HL-60 (cell line): Measurements from ENCODE around the gene ADAM30.

Source experiments
- DNase-seq, 2 experiments: peaks; one replicate each; pipeline ENCODE4 v3.0.0-alpha.2; 2010 to 2020; ENCODE audit warnings: low read depth in 1 of 2, low spot score in 1 of 2
- H3K27ac ChIP-seq: fragments of 250-450 bp; sonication (Bioruptor Pico); replicated peaks from 2 replicates; pipeline ENCODE4 v1.5.1; 2020; ENCODE audit warnings: mild to moderate bottlenecking, moderate library complexity
- H3K27me3 ChIP-seq: fragments of 250-450 bp; sonication (Bioruptor Pico); 2 replicates; pipeline ENCODE4 v1.5.1; 2021; ENCODE audit warnings: mild to moderate bottlenecking, moderate library complexity; ENCODE audit not compliant: insufficient read depth, poor library complexity, severe bottlenecking
- H3K4me3 ChIP-seq: replicated peaks from 2 replicates; pipeline ENCODE4 v1.5.1; 2011; ENCODE audit warnings: mild to moderate bottlenecking, control low read depth, low read length; ENCODE audit not compliant: insufficient read depth
- CTCF ChIP-seq: IDR thresholded peaks from one replicate; pipeline ENCODE4 v1.5.1; 2011; ENCODE audit warnings: low read length, control low read depth, inconsistent platforms; ENCODE audit not compliant: insufficient read depth
- GABPA ChIP-seq: IDR thresholded peaks from 2 replicates; pipeline ENCODE4 v1.6.1; 2012; ENCODE audit warnings: low read depth
- POLR2AphosphoS5 ChIP-seq: IDR thresholded peaks from 2 replicates; pipeline ENCODE4 v1.6.1; 2012; ENCODE audit warnings: low read depth
- REST ChIP-seq: IDR thresholded peaks from 2 replicates; pipeline ENCODE4 v1.6.1; 2012; ENCODE audit warnings: low read depth; ENCODE audit not compliant: insufficient replicate concordance
- SPI1 ChIP-seq: IDR thresholded peaks from 2 replicates; pipeline ENCODE4 v1.6.1; 2012; ENCODE audit warnings: low read depth, mild to moderate bottlenecking, borderline replicate concordance

The ADAM30 gene

GRCh38 chr1:119869995-119870394 lies 26.3 kb downstream of the ADAM30 start:
- Histone ChIP-seq H3K27ac (no peak overlapping the region), H3K4me3 (no peak overlapping the region), H3K27me3 (no peaks in the 10 kb centered on the region)
- no peak for DNase-seq
- TF ChIP-seq CTCF, result no peak
- no peak for TF ChIP-seq SPI1
- no peak for TF ChIP-seq GABPA
- no peak for TF ChIP-seq POLR2AphosphoS5
- no peak for TF ChIP-seq REST

- H3K27me3 ChIP-seq, result no peaks in the 10 kb centered on the region
- no peak for DNase-seq
- no peak overlapping the region for H3K27ac ChIP-seq
- TF ChIP-seq GABPA, result no peak
- H3K4me3 ChIP-seq, result no peak overlapping the region
Measured at GRCh38 chr1:119868176-119868575, 28.1 kb downstream of the ADAM30 start.

GRCh38 chr1:119866451-119866850 lies 29.9 kb downstream of the ADAM30 start:
- no peak for TF ChIP-seq GABPA
- no peak for TF ChIP-seq POLR2AphosphoS5
- TF ChIP-seq CTCF, result no peak
- TF ChIP-seq REST, result no peak
- TF ChIP-seq SPI1, result no peak
- Histone ChIP-seq H3K27me3 (no peaks in the 10 kb centered on the region), H3K4me3 (no peak overlapping the region), H3K27ac (no peak overlapping the region)
- no peak for DNase-seq

GRCh38 chr1:119865627-119866026 lies 30.7 kb downstream of the ADAM30 start:
- no peaks in the 10 kb centered on the region for H3K27me3 ChIP-seq
- DNase-seq, result no peak
- no peak overlapping the region for H3K4me3 ChIP-seq
- H3K27ac ChIP-seq, result no peak overlapping the region
- TF ChIP-seq CTCF, result no peak
